ENCODE results near the gene EP400. TPM values are rescaled to one million over a fixed set of nuclear protein-coding genes. Genes with fewer than 3 reads are reported as not detected.

The EP400 gene
- total and polyA plus RNA-seq, 2 of the 13 experiments (the other 11 are each of a cell fraction or from before 2014, with no cell fraction given): 4.9 to 5.0 TPM

- TF ChIP-seq SNAPC4 (CRISPR knock-in tag; IDR thresholded peaks at IDR 0.05) (no peak), KDM3A (CRISPR knock-in tag; IDR thresholded peaks at IDR 0.05; ENCODE audit: low read depth) (0 out of 2 replicates have a peak, but pooled peaks have one; percentile 64), REL (CRISPR knock-in tag; conservative IDR thresholded peaks at IDR 0.05) (no peak), MED8 (CRISPR knock-in tag; IDR thresholded peaks at IDR 0.05; ENCODE audit: insufficient replicate concordance) (no peak), KLF11 (CRISPR knock-in tag; IDR thresholded peaks at IDR 0.05) (no peak), THAP7 (CRISPR knock-in tag; IDR thresholded peaks at IDR 0.05) (peak; percentile 77; the same call in 1 of the 2 replicates), ZSCAN21 (CRISPR knock-in tag; IDR thresholded peaks at IDR 0.05; ENCODE audit: borderline replicate concordance) (peak; percentile 65; the same call in 1 of the 2 replicates), AGO2 (optimal IDR thresholded peaks at IDR 0.05; ENCODE audit: low read depth, low read length) (peak; percentile 55), IRX3 (CRISPR knock-in tag; IDR thresholded peaks at IDR 0.05; ENCODE audit: borderline replicate concordance, low read depth) (peak; percentile 53; the same call in 1 of the 2 replicates), MZF1 (CRISPR knock-in tag; IDR thresholded peaks at IDR 0.05; ENCODE audit: borderline replicate concordance) (no peak), IRF1 (CRISPR knock-in tag; IDR thresholded peaks at IDR 0.05; ENCODE audit: low read depth) (0 out of 2 replicates have a peak, but pooled peaks have one; percentile 49), ZBTB38 (CRISPR knock-in tag; IDR thresholded peaks at IDR 0.05) (peak; percentile 64; the same call in 1 of the 2 replicates), SAP130 (CRISPR knock-in tag; IDR thresholded peaks at IDR 0.05; ENCODE audit: low read depth) (peak; percentile 71), ZNF616 (CRISPR knock-in tag; IDR thresholded peaks at IDR 0.05; ENCODE audit: low read depth) (0 out of 2 replicates have a peak, but pooled peaks have one; percentile 13), ZNF672 (CRISPR knock-in tag; IDR thresholded peaks at IDR 0.05) (0 out of 2 replicates have a peak, but pooled peaks have one; percentile 37), PHF5A (CRISPR knock-in tag; IDR thresholded peaks at IDR 0.05; ENCODE audit: low read depth, unreplicated experiment) (no peak)
These were observed 135.0 kb downstream of the EP400 start (continued) for GRCh38 chr12:132084621-132085290.
